Vagina (tissue), 2 donors: Measurements from ENCODE around the gene NLGN1. TPM values are rescaled to one million over a fixed set of nuclear protein-coding genes. Genes with fewer than 3 reads are reported as not detected.

ENCODE experiments used
- DNase-seq, 2 donors: peaks; one replicate each; pipeline ENCODE4 v3.0.0-alpha.2; 2017; ENCODE audit errors: extremely low spot score in 2 of 2
- H3K27ac ChIP-seq: fragments of 200-600 bp; sonication (generic); one replicate; pipeline ENCODE4 v1.5.1; 2019
- H3K27me3 ChIP-seq: fragments of 200-600 bp; sonication (generic); one replicate; pipeline ENCODE4 v1.5.1; 2019
- H3K36me3 ChIP-seq, 2 donors: fragments of 200-600 bp; sonication (generic); one replicate each; pipeline ENCODE4 v1.5.1; 2017 to 2019
- H3K4me1 ChIP-seq: fragments of 200-600 bp; sonication (generic); one replicate; pipeline ENCODE4 v1.5.1; 2019
- H3K4me3 ChIP-seq, 2 donors: fragments of 200-600 bp; sonication (generic); 1 replicate in 1 of 2; 2 replicates in 1 of 2; pipeline ENCODE4 v1.5.1; 2016 to 2019
- H3K9me3 ChIP-seq: fragments of 200-600 bp; sonication (generic); one replicate; pipeline ENCODE4 v1.5.1; 2019
- POLR2A ChIP-seq, 2 donors: fragments of 450-650 bp; IDR thresholded peaks; one replicate each; pipeline ENCODE4 v1.6.1; 2017; ENCODE audit warnings: antibody characterized with exemption in 2 of 2, mild to moderate bottlenecking in 2 of 2, moderate library complexity in 2 of 2
- POLR2AphosphoS5 ChIP-seq, 2 donors: sonication (generic); formaldehyde crosslinking; IDR thresholded peaks; one replicate each; pipeline ENCODE4 v1.9.0; 2017; ENCODE audit warnings: antibody characterized with exemption in 2 of 2, mild to moderate bottlenecking in 2 of 2, low read depth in 1 of 2; ENCODE audit not compliant: insufficient read depth in 1 of 2
- intact Hi-C: fragments of 100-400 bp; cut with DNase I; formaldehyde crosslinking; loops from one replicate; pipeline ENCODE4 v1.15.1; 2023
- total RNA-seq: library from RNA; depleted of rRNA; stranded (reverse); fragments of >200 nt; gene quantifications from one replicate; pipeline ENCODE4 v1.2.3, GENCODE V29; 2016
- TF ChIP-seq, protein P1 (sequence below), 3 experiments: fragments of 450-650 bp in 2 of 3; fragments of 200-600 bp in 1 of 3; sonication (generic) in 1 of 3; IDR thresholded peaks; one replicate each; pipeline ENCODE4 v1.5.1; 2017 to 2019; ENCODE audit warnings: antibody characterized with exemption in 3 of 3, mild to moderate bottlenecking in 2 of 3, moderate library complexity in 2 of 3

Gene NLGN1
- total RNA-seq, 1 donor from 2014 or later: 4.7 TPM

DNA sequence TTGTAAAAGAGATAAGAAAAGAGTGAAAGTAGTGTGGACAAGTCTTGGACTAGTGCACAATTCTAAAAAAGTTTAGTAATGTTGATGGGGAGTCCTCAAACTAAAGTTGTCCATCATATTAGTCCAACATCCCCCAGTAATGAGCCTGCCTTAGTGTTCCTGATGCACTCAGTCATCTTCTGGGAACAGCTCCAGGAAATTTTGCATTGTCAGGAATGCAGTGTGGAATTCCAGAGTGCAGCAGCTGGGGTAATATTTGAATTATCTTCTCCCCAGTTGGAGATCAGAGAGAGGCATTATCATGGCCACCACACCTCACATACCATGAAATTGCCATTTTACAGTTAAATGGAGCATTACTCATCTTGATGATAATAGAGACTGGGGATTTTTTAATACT lies 932.8 kb downstream of the NLGN1 start:
- Histone ChIP-seq H3K4me1 (no peaks in the 10 kb centered on the region), H3K4me3 (no peak overlapping the region), H3K27ac (no peak overlapping the region), H3K36me3 (no peaks in the 10 kb centered on the region), H3K27me3 (no peaks in the 10 kb centered on the region), H3K9me3 (no peaks in the 10 kb centered on the region)
- TF ChIP-seq, protein P1, sequence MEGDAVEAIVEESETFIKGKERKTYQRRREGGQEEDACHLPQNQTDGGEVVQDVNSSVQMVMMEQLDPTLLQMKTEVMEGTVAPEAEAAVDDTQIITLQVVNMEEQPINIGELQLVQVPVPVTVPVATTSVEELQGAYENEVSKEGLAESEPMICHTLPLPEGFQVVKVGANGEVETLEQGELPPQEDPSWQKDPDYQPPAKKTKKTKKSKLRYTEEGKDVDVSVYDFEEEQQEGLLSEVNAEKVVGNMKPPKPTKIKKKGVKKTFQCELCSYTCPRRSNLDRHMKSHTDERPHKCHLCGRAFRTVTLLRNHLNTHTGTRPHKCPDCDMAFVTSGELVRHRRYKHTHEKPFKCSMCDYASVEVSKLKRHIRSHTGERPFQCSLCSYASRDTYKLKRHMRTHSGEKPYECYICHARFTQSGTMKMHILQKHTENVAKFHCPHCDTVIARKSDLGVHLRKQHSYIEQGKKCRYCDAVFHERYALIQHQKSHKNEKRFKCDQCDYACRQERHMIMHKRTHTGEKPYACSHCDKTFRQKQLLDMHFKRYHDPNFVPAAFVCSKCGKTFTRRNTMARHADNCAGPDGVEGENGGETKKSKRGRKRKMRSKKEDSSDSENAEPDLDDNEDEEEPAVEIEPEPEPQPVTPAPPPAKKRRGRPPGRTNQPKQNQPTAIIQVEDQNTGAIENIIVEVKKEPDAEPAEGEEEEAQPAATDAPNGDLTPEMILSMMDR (IDR thresholded peaks at IDR 0.05): no peak
- TF ChIP-seq POLR2AphosphoS5 (IDR thresholded peaks at IDR 0.05; ENCODE audit: insufficient read depth in 1 of 2, low read depth in 1 of 2) (no peak), POLR2A (IDR thresholded peaks at IDR 0.05) (no peak)
- no peak for DNase-seq
- intact Hi-C loops: no loop called here

DNA sequence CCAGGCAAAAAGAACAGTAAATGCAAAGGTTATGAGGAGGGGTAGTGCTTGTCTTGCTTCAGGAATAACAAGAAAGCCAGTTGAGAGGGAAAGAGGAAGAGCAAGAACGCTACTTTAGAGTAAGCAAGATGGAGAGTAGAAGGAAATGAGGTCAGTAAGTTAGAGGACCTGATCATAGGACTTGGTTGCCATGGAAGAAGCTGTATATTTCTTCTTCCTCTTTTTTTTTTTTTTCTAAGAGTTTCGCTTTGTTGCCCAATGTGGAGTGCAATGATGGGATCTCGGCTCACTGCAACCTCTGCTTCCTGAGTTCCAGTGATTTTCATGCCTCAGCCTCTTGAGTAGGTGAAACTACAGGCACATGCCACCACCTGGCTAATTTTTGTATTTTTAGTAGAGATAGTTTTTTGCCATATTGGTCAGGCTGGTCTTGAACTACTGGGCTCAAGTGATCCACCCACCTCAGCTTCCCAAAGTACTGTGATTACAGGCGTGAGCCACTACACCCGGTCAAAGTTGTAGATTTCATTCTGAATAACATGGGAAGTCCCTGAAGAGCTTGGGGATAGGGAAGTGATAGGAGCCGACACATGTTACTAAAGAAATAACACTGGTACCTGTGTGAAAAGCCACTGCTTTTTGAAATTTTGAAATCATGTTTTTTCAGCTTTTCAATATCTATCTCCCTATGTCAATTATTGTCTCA lies 933.7 kb downstream of the NLGN1 start:
- Histone ChIP-seq H3K4me3 (no peak overlapping the region), H3K36me3 (no peaks in the 10 kb centered on the region), H3K27ac (no peak overlapping the region), H3K9me3 (no peaks in the 10 kb centered on the region), H3K27me3 (no peaks in the 10 kb centered on the region), H3K4me1 (no peaks in the 10 kb centered on the region)
- TF ChIP-seq POLR2AphosphoS5 (IDR thresholded peaks at IDR 0.05; ENCODE audit: insufficient read depth in 1 of 2, low read depth in 1 of 2): no peak
- TF ChIP-seq, protein P1 (IDR thresholded peaks at IDR 0.05): no peak
- no peak for TF ChIP-seq POLR2A (IDR thresholded peaks at IDR 0.05)
- intact Hi-C loops: no loop called here
- DNase-seq: no peak

DNA sequence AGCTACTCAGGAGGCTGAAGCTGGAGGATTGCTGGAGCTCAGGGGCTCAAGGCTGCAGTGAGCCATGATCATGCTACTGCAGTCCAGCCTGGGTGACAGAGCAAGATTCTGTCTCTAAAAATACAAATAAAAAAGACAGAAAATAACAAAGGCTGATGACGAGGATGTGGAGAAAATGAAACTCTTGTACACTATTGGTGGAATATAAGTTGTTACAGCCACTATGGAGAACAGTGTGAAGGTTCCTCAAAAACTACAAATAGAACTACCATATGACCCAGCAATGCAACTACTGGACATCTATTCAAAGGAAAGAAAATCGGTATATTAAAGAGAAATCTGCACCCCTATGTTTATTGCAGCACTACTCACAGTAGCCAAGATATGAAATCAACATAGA lies 934.8 kb downstream of the NLGN1 start:
- no peaks in the 10 kb centered on the region for H3K27me3 ChIP-seq
- no peak overlapping the region for H3K4me3 ChIP-seq
- no peak overlapping the region for H3K27ac ChIP-seq
- H3K36me3 ChIP-seq: no peaks in the 10 kb centered on the region
- TF ChIP-seq, protein P1 (IDR thresholded peaks at IDR 0.05): no peak
- TF ChIP-seq POLR2AphosphoS5 (IDR thresholded peaks at IDR 0.05; ENCODE audit: insufficient read depth in 1 of 2, low read depth in 1 of 2): no peak
- no peak for TF ChIP-seq POLR2A (IDR thresholded peaks at IDR 0.05)
- intact Hi-C loops: no loop called here
- no peaks in the 10 kb centered on the region for H3K4me1 ChIP-seq
- no peak for DNase-seq
- H3K9me3 ChIP-seq: no peaks in the 10 kb centered on the region

DNA sequence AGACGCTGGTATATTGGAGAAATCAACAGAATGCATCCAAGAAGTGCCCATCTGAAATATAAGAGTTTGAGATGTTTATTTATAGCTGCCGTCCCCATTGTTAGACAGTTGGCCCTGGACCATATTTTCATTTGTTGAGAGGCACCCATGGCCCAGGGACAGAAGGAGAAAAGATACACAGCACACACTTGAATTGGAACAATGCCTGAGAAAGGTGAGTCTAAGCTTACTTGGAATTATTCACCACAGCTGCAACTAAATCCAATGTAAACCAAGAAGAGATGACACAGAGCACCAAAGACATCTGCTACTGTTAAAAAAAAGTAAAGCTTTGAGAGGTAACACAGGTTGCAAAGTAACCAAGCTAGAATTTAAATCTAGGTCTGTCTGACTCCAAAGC lies 936.1 kb downstream of the NLGN1 start:
- TF ChIP-seq, protein P1 (IDR thresholded peaks at IDR 0.05): no peak
- TF ChIP-seq POLR2A (IDR thresholded peaks at IDR 0.05): no peak
- no peak for TF ChIP-seq POLR2AphosphoS5 (IDR thresholded peaks at IDR 0.05; ENCODE audit: insufficient read depth in 1 of 2, low read depth in 1 of 2)
- Histone ChIP-seq H3K36me3 (no peaks in the 10 kb centered on the region), H3K4me1 (no peaks in the 10 kb centered on the region), H3K4me3 (no peak overlapping the region), H3K27me3 (no peaks in the 10 kb centered on the region), H3K9me3 (no peaks in the 10 kb centered on the region), H3K27ac (no peak overlapping the region)
- no peak for DNase-seq
- intact Hi-C loops: no loop called here

DNA sequence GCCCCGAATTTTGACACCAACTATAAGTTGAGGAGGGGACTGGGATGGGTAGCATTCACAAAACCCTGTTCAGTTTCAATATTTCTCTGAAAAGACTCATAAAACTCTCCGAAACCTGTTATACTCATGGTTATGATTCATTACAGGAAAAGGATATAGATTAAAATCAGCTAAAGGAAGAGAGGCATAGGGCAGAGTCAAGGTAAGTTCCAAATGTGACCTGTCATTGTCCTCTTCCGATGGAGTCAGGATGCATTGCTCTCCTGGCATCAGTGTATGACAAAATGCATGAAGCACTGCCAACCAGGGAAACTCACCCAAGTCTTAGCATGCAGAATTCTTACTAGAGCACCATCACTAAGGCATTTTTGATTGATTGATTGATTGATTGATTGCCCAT lies 936.6 kb downstream of the NLGN1 start:
- TF ChIP-seq POLR2AphosphoS5 (IDR thresholded peaks at IDR 0.05; ENCODE audit: insufficient read depth in 1 of 2, low read depth in 1 of 2): no peak
- TF ChIP-seq, protein P1 (IDR thresholded peaks at IDR 0.05): no peak
- no peak for TF ChIP-seq POLR2A (IDR thresholded peaks at IDR 0.05)
- intact Hi-C loops: no loop called here
- no peak for DNase-seq

More for the DNA sequence above, 936.6 kb downstream of the NLGN1 start:
- Histone ChIP-seq H3K9me3 (no peaks in the 10 kb centered on the region), H3K4me1 (no peaks in the 10 kb centered on the region), H3K27me3 (no peaks in the 10 kb centered on the region), H3K27ac (no peak overlapping the region), H3K4me3 (no peak overlapping the region), H3K36me3 (no peaks in the 10 kb centered on the region)
